Stimulated activated CD4-positive, alpha-beta T cell treated with anti-CD3 and anti-CD28 coated beads, Interleukin-15, amount 100 ng/mL, for 1 hour (primary cell): ENCODE data around the gene CCDC71L.
A peak's percentile ranks its signal among the peaks of the same experiment; 100 is the strongest.
"Not testable (repeated sequence)": the region's sequence is repeated elsewhere in the genome, so short reads cannot be mapped to it uniquely, and the experiment has no call there.

ENCODE experiments used
- DNase-seq, 2 donors: peaks; one replicate each; pipeline ENCODE4 v3.0.0-alpha.2; 2020; ENCODE audit warnings: low read depth in 1 of 2, low spot score in 1 of 2

Gene CCDC71L

GRCh38 chr7:106660862-106661720, at the start of gene CCDC71L:
Gene CCDC71L (minus strand): TSS chr7:106661158. CDS start chr7:106660896, 262 bp downstream.
- peak; percentile 74 to 89 for DNase-seq

DNA sequence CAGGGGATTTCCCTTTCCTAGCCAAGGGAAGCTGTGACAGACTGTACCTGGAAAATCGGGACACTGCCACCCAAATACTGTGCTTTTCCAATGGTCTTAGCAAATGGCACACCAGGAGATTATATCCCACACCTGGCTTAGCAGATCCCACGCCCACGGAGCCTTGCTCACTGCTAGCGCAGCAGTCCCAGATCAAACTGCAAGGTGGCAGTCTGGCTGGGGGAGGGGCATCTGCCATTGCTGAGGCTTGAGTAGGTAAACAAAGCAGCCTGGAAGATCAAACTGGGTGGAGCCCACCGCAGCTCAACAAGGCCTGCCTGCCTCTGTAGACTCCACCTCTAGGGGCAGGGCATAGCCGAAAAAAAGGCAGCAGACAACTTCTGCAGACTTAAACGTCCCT, 48.6 kb upstream of the CCDC71L start:
- DNase-seq, result not testable (repeated sequence)

- no peak for DNase-seq
Measured at GRCh38 chr7:106704000-106704840, 43.3 kb upstream of the CCDC71L start.

DNA sequence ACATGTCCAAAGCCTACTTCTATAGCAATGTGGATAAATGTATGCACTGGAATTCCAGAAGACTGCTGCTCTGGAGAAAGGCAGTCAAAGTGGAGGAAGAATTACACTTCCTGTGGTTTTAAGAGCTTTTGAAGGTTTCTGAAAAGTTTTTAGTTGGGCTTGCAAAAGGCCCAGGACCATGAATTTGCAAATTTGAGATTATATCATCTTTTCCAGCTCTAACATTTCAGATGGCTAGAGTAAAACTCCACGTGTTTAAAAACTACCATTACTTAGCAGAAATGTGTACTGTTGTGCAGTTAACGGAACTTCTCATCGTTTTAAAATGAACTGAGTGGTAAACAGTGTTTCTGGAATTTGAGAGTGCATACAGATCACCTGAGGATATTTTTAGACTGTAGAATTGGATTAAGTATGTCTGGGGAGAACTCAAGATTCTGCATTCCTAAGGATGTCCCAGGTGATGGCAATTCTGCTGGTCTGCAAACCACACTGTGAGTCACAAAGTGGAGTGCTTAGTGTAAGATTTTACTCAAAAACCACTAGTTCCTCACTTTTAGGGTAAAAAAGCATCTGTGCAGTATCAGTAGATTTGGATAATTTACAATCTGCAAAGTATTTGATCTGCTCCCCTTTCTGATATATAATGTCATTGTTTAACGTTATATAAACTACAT, 32.9 kb upstream of the CCDC71L start:
- DNase-seq, result no peak

GRCh38 chr7:106692450-106693051, 31.6 kb upstream of the CCDC71L start:
- DNase-seq, result no peak

DNA sequence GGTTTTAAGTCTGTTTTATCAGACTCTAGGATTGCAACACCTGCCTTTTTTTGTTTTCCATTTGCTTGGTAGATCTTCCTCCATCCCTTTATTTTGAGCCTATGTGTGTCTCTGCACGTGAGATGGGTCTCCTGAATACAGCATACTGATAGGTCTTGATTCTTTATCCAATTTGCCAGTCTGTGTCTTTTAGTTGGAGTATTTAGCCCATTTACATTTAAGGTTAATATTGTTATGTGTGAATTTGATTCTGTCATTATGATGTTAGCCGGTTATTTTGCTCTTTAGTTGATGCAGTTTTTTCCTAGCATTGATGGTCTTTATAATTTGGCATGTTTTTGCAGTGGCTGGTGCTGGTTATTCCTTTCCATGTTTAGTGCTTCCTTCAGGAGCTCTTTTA, 27.2 kb upstream of the CCDC71L start:
- DNase-seq, result not testable (repeated sequence)

- DNase-seq, result no peak
Measured at GRCh38 chr7:106683941-106684340, 23.0 kb upstream of the CCDC71L start.

DNA sequence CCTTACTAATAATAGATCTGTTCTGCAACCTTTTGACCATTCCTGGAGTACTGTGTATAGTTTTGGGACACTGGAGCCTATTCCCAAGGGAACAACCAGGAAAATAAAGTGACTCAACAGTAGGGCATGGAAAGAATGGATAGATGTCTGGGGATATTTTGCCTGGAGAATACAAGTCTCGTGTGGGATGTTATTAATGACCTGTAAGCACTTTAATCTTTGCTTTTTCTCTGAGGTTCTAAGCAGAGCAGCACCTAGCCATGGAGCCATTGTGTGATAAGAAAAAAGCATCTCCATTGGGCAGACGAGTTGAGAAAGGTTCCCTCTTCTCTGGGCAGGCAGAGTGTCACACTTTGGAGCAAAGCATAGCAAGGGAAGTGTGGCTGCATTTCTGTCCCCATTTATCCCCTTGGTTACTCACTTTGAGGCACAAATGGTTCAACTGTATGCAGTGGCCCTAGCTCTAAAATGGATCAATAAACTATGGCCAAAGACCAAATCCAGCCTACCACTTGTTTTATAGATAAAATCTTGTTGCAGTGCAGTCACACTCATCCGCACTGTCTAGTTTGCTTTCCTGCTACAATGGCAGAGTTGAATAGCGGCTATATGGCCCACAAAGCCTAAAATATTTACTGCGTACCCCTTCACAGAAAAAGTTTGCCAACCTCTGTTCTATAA, 21.0 kb upstream of the CCDC71L start:
- no peak for DNase-seq

DNA sequence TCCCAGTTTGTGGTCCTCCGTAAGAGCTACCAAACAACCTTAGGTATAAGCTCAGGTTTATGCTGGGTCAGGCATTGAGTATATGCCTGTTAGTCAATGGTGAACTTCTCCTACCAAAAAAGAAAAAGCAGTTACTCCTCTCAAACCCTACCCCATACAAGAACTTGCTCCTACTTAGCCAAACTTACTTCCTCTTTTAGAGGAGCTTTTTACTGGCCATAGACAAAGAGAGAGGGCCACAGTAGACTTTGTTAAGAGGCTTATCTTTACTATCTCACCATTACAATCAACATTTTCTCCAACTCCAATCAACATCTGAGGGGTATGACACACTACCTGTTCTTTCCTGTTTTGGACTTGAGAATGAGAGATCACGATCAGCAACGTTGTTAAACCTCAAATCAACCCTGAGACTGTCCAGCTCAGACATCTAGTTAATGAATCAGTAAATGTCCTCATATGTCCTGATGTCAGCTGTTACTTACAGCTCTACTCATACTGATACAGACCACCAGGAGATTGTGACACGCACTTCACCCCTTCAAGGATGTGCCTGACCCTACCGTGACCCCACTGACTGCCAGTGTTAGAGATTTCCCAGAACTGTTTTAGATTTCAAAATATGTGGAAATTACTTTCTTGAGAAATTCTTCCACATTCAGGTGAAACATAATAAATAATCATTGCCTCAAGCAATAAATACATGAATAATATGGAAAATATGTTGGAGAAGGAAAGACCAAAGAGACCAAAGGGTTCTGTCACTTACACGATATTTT, 18.4 kb upstream of the CCDC71L start:
- DNase-seq, result no peak

- no peak for DNase-seq
Measured at GRCh38 chr7:106678795-106679152, 17.8 kb upstream of the CCDC71L start.

DNA sequence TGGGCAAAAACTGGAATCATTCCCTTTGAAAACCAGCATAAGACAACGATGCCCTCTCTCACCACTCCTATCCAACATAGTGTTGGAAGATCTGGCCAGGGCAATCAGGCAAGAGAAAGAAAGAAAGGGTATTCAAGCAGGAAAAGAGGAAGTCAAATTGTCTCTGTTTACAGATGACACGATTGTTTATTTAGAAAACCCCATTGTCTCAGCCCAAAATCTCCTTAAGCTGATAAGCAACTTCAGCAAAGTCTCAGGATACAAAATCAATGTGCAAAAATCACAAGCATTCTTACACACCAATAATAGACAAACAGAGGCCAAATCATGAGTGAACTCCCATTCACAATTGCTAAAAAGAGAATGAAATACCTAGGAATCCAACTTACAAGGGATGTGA, 15.5 kb upstream of the CCDC71L start:
- DNase-seq, result not testable (repeated sequence)

DNA sequence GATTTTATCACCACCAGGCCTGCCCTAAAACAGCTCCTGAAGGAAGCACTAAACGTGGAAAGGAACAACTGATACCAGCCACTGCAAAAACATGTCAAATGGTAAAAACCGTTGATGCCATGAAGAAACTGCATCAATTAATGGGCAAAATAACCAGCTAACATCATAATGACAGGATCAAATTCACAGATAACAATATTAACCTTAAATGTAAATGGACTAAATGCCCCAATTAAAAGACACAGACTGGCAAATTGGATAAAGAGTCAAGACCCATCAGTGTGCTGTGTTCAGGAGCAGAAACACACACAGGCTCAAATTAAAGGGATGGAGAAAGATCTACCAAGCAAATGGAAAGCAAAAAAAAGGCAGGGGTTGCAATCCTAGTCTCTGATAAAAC, 12.7 kb upstream of the CCDC71L start:
- DNase-seq, result not testable (repeated sequence)

DNA sequence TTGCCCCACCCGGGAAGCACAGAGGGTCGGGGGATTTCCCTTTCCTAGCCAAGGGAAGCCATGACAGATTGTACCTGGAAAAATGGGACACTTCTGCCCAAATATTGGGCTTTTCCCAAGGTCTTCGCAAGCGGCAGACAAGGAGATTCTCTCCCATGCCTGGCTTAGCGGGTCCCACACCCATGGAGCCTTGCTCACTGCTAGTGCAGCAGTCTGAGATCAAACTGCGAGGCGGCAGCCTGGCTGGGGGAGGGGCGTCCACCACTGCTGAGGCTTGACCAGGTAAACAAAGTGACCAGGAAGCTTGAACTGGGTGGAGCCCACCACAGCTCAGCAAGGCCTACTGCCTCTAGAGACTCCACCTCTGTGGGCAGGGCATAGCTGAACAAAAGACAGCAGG, 11.0 kb upstream of the CCDC71L start:
- not testable (repeated sequence) for DNase-seq

GRCh38 chr7:106671160-106671559, 10.2 kb upstream of the CCDC71L start:
- no peak for DNase-seq

GRCh38 chr7:106668861-106669524, 8.0 kb upstream of the CCDC71L start:
- DNase-seq, result no peak

GRCh38 chr7:106666353-106666752, 5.4 kb upstream of the CCDC71L start:
- no peak for DNase-seq

DNA sequence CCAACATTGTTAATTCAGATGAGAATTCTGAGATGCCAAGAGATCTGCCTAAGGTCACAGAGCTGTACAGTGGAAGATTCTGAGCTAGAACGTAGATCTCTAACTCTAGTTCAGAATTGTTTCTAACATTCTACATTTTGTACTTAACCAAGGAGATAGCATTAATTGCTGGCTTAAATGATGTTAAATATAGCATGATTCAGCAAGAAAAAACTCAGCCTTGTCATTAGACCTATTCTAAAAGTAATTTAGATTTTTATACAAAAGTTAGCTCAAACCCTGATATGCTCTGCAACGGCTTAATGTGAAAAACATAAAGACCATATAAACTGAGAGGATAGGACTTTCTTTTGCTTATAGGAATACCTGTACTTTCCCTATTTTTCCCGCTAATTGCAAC, 3.4 kb upstream of the CCDC71L start:
- no peak for DNase-seq

DNA sequence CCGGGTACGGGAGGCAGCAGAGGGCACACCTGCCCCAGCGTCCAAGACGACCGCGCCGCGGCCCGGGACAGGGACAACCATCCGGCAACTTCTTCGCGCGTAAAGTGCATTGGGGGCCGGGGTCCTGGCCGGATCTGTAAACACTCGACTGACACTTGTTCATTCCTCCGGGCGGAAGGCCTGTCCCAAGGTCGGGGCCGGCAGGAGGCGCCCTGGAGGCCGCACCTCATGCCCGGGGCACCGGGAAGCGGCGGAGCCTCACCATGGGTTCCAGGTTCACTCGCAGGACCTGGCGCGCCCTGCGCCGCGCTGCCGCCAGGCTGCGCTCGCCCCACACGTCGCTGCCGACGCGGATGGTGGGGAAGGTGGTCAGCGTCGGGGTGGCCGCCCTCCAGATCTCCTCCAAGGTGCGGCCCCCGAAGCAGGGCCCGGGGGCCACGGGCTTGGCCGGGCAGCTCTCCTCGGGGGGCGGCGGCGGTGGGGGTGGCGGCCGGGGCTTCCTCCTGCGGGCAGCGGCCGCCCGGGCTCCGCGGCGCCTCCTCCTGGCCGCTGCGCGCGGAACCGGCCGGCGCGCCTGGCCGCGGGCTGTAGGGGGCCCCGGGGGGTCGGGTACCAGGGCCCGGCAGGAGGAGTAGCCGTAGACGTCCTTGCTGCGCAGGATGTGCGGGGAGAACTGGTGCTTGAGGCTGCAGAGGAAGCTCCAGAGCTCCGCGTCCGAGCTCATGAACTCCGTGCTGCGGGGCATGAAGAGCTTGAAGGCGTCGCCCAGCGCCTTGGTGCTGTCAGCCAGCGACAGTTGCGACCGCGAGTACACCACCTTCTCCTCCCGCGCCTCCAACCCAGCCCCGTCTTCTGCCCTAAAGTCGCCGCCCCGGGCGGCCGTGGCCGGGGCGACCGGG, 746 bp downstream of the CCDC71L start:
- peak; percentile 59 to 78 for DNase-seq
